Spleen (tissue), 11 donors: ENCODE data around the gene CKAP2L. TPM values are rescaled to one million over a fixed set of nuclear protein-coding genes. Genes with fewer than 3 reads are reported as not detected.

Source experiments
- DNase-seq: peaks from one replicate; pipeline ENCODE4 v3.0.0-alpha.2; 2020
- H3K27ac ChIP-seq, 8 donors: fragments of 200-600 bp; sonication (generic) in 7 of 8; 1 replicate in 4 of 8; 2 replicates in 4 of 8; pipeline versions ENCODE4 v1.5.0 to v1.8.0; 2016 to 2021; ENCODE audit warnings: inconsistent platforms in 4 of 8, mild to moderate bottlenecking in 4 of 8, moderate library complexity in 1 of 8
- H3K27me3 ChIP-seq, 7 donors: fragments of 200-600 bp; sonication (generic) in 6 of 7; replicated peaks in 1 of 7; 1 replicate in 4 of 7; 2 replicates in 3 of 7; pipeline versions ENCODE4 v1.5.0 to v1.8.0; 2016 to 2021; ENCODE audit warnings: inconsistent platforms in 3 of 7, mild to moderate bottlenecking in 1 of 7
- H3K36me3 ChIP-seq, 6 donors: fragments of 200-600 bp; sonication (generic) in 5 of 6; 1 replicate in 4 of 6; 2 replicates in 2 of 6; pipeline versions ENCODE4 v1.5.0 to v1.8.0; 2016 to 2021; ENCODE audit warnings: inconsistent platforms in 2 of 6
- H3K4me1 ChIP-seq, 6 donors: fragments of 200-600 bp; sonication (generic) in 5 of 6; 1 replicate in 3 of 6; 2 replicates in 3 of 6; pipeline versions ENCODE4 v1.5.0 to v1.8.0; 2016 to 2021; ENCODE audit warnings: inconsistent platforms in 3 of 6
- H3K4me3 ChIP-seq, 8 donors: fragments of 200-600 bp; sonication (generic) in 7 of 8; 1 replicate in 4 of 8; 2 replicates in 4 of 8; pipeline versions ENCODE4 v1.5.0 to v1.8.0; 2016 to 2021; ENCODE audit warnings: inconsistent platforms in 4 of 8, mild to moderate bottlenecking in 4 of 8, moderate library complexity in 2 of 8
- H3K9me3 ChIP-seq, 8 donors: fragments of 200-600 bp; sonication (generic) in 7 of 8; 1 replicate in 4 of 8; 2 replicates in 4 of 8; pipeline versions ENCODE4 v1.5.0 to v1.8.0; 2016 to 2021; ENCODE audit warnings: inconsistent platforms in 4 of 8
- CTCF ChIP-seq, 11 experiments: fragments of 200-600 bp in 7 of 11; fragments of 450-650 bp in 4 of 11; sonication (generic) in 4 of 11; IDR thresholded peaks in 8 of 11; conservative IDR thresholded peaks in 3 of 11; 1 replicate in 7 of 11; 2 replicates in 4 of 11; pipeline versions ENCODE4 v1.4.0 to v1.8.0; 2016 to 2021; ENCODE audit warnings: antibody characterized with exemption in 11 of 11, inconsistent platforms in 4 of 11, mild to moderate bottlenecking in 1 of 11
- POLR2A ChIP-seq, 3 donors: fragments of 450-650 bp; IDR thresholded peaks; one replicate each; pipeline ENCODE4 v1.5.1; 2017; ENCODE audit warnings: antibody characterized with exemption in 3 of 3, mild to moderate bottlenecking in 1 of 3
- POLR2AphosphoS5 ChIP-seq, 3 donors: sonication (generic); formaldehyde crosslinking; IDR thresholded peaks; one replicate each; pipeline ENCODE4 v1.5.1; 2017; ENCODE audit warnings: antibody characterized with exemption in 3 of 3
- WGBS, 5 donors: extraction: QIAGEN DNeasy Blood & Tissue Kit in 3 of 5; methylation state at CpG; one replicate each; pipeline versions ENCODE4 v1.1.5 to v1.1.7; 2013 to 2018; 5-methylcytosine and 5-hydroxymethylcytosine counted together
- intact Hi-C: fragments of 100-400 bp; cut with DNase I; formaldehyde crosslinking; loops from one replicate; pipeline ENCODE4 v1.15.0; 2023; ENCODE audit warnings: low total_unique reads
- polyA plus RNA-seq, 3 donors: library from polyadenylated mRNA; stranded (reverse); fragments of 200-250 nt; gene quantifications; one replicate each; pipeline ENCODE4 v1.2.1, GENCODE V29; 2013
- total RNA-seq, 7 donors: library from RNA; depleted of rRNA in 3 of 7; stranded (reverse); fragments of >200 nt in 3 of 7; fragmentation: NEBNext Ultra II Directional in 4 of 7; extraction: Animal tissue kit (Norgen Biotek cat#: 25700) in 4 of 7; gene quantifications; one replicate each; pipeline versions ENCODE4 v1.1.0 to v1.2.1, GENCODE V29; 2016 to 2021
- donor health status: healthy with polysubstance abuse.
- donor health status: DM: no; HTN: no; CAD: no; lungs with moderate emphysema.
- donor health status: DM: no; HTN: no; CAD: no.
- donor health status: Bipolar disorder and iron deficiency.
- donor health status: healthy.
- donor health status: DM: no; HTN: no; CAD: no.
- donor health status: DM: yes; HTN: yes; CAD: no.

Gene CKAP2L
- total and polyA plus RNA-seq, 10 donors = 0.20 to 3.5 (median 1.5) TPM

GRCh38 chr2:112798979-112799975 is 34.9 kb upstream of the CKAP2L start:
- DNase-seq = no peak
- Histone ChIP-seq H3K4me1 (peaks cover 2 to 24% (median 5%) of the 10 kb centered on the region in 6 donors), H3K27me3 (no peaks in the 10 kb centered on the region), H3K27ac (peak overlapping the region in 1 of 8 donors; percentile 4), H3K9me3 (no peaks in the 10 kb centered on the region), H3K4me3 (no peak overlapping the region), H3K36me3 (no peaks in the 10 kb centered on the region)
- 56 to 73% (median 59%) methylated on average over 8 of the region's 8 CpGs for WGBS, 5 donors
- intact Hi-C loops = no loop called here
- no peak for TF ChIP-seq POLR2AphosphoS5 (IDR thresholded peaks at IDR 0.05)
- no peak for TF ChIP-seq CTCF (IDR thresholded peaks at IDR 0.05 in 8 of 11, conservative IDR thresholded peaks at IDR 0.05 in 3 of 11)
- TF ChIP-seq POLR2A (IDR thresholded peaks at IDR 0.05) = no peak

GRCh38 chr2:112796486-112796885 is 32.1 kb upstream of the CKAP2L start:
- intact Hi-C loops = no loop called here
- Histone ChIP-seq H3K4me3 (no peak overlapping the region), H3K27ac (no peak overlapping the region), H3K27me3 (no peaks in the 10 kb centered on the region), H3K36me3 (no peaks in the 10 kb centered on the region), H3K4me1 (peaks cover 3 to 39% (median 13%) of the 10 kb centered on the region in 6 donors), H3K9me3 (no peaks in the 10 kb centered on the region)
- 0% methylated on average over 1 of the region's 1 CpG for WGBS, 5 donors
- no peak for TF ChIP-seq POLR2A (IDR thresholded peaks at IDR 0.05)
- DNase-seq = no peak

- Histone ChIP-seq H3K4me1 (peaks cover 3 to 39% (median 13%) of the 10 kb centered on the region in 6 donors), H3K4me3 (no peak overlapping the region), H3K27me3 (no peaks in the 10 kb centered on the region), H3K9me3 (no peaks in the 10 kb centered on the region), H3K36me3 (no peaks in the 10 kb centered on the region), H3K27ac (no peak overlapping the region)
- TF ChIP-seq CTCF (IDR thresholded peaks at IDR 0.05 in 8 of 11, conservative IDR thresholded peaks at IDR 0.05 in 3 of 11) (no peak), POLR2AphosphoS5 (IDR thresholded peaks at IDR 0.05) (no peak), POLR2A (IDR thresholded peaks at IDR 0.05) (no peak)
- no peak for DNase-seq
- 37 to 56% (median 42%) methylated on average over 1 of the region's 1 CpG for WGBS, 5 donors
- intact Hi-C loops = no loop called here
These were observed 31.4 kb upstream of the CKAP2L start for GRCh38 chr2:112795774-112796173.

- peaks cover 3 to 39% (median 13%) of the 10 kb centered on the region in 6 donors for H3K4me1 ChIP-seq
- H3K9me3 ChIP-seq = no peaks in the 10 kb centered on the region
- no peaks in the 10 kb centered on the region for H3K27me3 ChIP-seq
- no peak overlapping the region for H3K4me3 ChIP-seq
- TF ChIP-seq POLR2A (IDR thresholded peaks at IDR 0.05) = no peak
- TF ChIP-seq POLR2AphosphoS5 (IDR thresholded peaks at IDR 0.05) = no peak
- no peak for TF ChIP-seq CTCF (IDR thresholded peaks at IDR 0.05 in 8 of 11, conservative IDR thresholded peaks at IDR 0.05 in 3 of 11)
- peak overlapping the region in 2 of 8 donors; percentile 83 to 87 for H3K27ac ChIP-seq
- no peak for DNase-seq
- WGBS, 5 donors = 57 to 81% (median 73%) methylated on average over 3 of the region's 3 CpGs
- H3K36me3 ChIP-seq = no peaks in the 10 kb centered on the region
- intact Hi-C loops = no loop called here
These were observed 30.4 kb upstream of the CKAP2L start for GRCh38 chr2:112794841-112795240.
